PC-9 (cell line): Measurements from ENCODE around the gene TMBIM6. TPM values are rescaled to one million over a fixed set of nuclear protein-coding genes. Genes with fewer than 3 reads are reported as not detected.
A peak's percentile ranks its signal among the peaks of the same experiment; 100 is the strongest.

Experiments used
- BruUV-seq: library from RNA; stranded (reverse); fragments of 400-500 nt; replicated peaks from 2 replicates; lab custom pipeline; 2021; lab: Mats Ljungman, UMichigan
- CTCF ChIA-PET: fragments of 300-600 bp; sonication (Branson Sonifier 250); formaldehyde crosslinking; loops from one replicate; lab custom pipeline; 2022; ENCODE audit warnings: antibody characterized with exemption; lab: Charles Lee
- POLR2A ChIA-PET: fragments of 300-600 bp; sonication (Branson Sonifier 250); formaldehyde crosslinking; loops from one replicate; lab custom pipeline; 2022; ENCODE audit warnings: antibody characterized with exemption; ENCODE audit not compliant: unreplicated experiment; lab: Charles Lee
- DNase-seq, 2 experiments: peaks; one replicate each; pipeline versions ENCODE4 v3.0.0 to v3.0.0-alpha.2; 2015 to 2022; ENCODE audit warnings: mixed read lengths in 1 of 2
- H2AFZ ChIP-seq: fragments of 200-600 bp; sonication (generic); 2 replicates; pipeline ENCODE4 v1.8.1; 2017; ENCODE audit warnings: antibody characterized with exemption
- H3F3A ChIP-seq: fragments of 200-600 bp; sonication (generic); 2 replicates; pipeline ENCODE4 v1.8.1; 2017; ENCODE audit warnings: antibody characterized with exemption, mild to moderate bottlenecking, low read depth; ENCODE audit not compliant: insufficient read depth
- H3K27ac ChIP-seq: fragments of 200-600 bp; sonication (generic); 2 replicates; pipeline ENCODE4 v1.6.1; 2016; ENCODE audit warnings: mixed run types
- H3K27me3 ChIP-seq: fragments of 200-600 bp; sonication (generic); 2 replicates; pipeline ENCODE4 v1.6.1; 2016; ENCODE audit warnings: low read depth, mixed run types; ENCODE audit not compliant: insufficient read depth
- H3K36me3 ChIP-seq: fragments of 200-600 bp; sonication (generic); 2 replicates; pipeline ENCODE4 v1.6.1; 2016; ENCODE audit warnings: low read depth, mixed run types
- H3K4me1 ChIP-seq: fragments of 200-600 bp; sonication (generic); replicated peaks from 2 replicates; pipeline ENCODE4 v1.6.1; 2016; ENCODE audit warnings: mixed run types; ENCODE audit not compliant: insufficient read depth
- H3K4me2 ChIP-seq: fragments of 200-600 bp; sonication (generic); 2 replicates; pipeline ENCODE4 v1.6.1; 2017; ENCODE audit warnings: mixed run types
- H3K4me3 ChIP-seq: fragments of 200-600 bp; sonication (generic); 2 replicates; pipeline ENCODE4 v1.6.1; 2016; ENCODE audit warnings: mixed run types
- H3K79me2 ChIP-seq: fragments of 200-600 bp; sonication (generic); 2 replicates; pipeline ENCODE4 v1.6.1; 2017; ENCODE audit warnings: low read depth, mixed run types
- H3K9me2 ChIP-seq: fragments of 200-600 bp; sonication (generic); 2 replicates; pipeline ENCODE4 v1.8.1; 2017; ENCODE audit warnings: mild to moderate bottlenecking; ENCODE audit not compliant: insufficient read depth
- H3K9me3 ChIP-seq: fragments of 200-600 bp; sonication (generic); 2 replicates; pipeline ENCODE4 v1.8.1; 2016; ENCODE audit warnings: low read depth; ENCODE audit not compliant: insufficient read depth
- H4K20me1 ChIP-seq: fragments of 200-600 bp; sonication (generic); 2 replicates; pipeline ENCODE4 v1.8.1; 2017; ENCODE audit not compliant: insufficient read depth
- EZH2 ChIP-seq: fragments of 200-600 bp; sonication (generic); IDR thresholded peaks from 2 replicates; pipeline ENCODE4 v1.8.0; 2017; ENCODE audit warnings: antibody characterized with exemption, low read depth
- intact Hi-C: fragments of 100-400 bp; cut with micrococcal nuclease; formaldehyde crosslinking; loops from one replicate; pipeline ENCODE4 v1.10.0; 2022; ENCODE audit not compliant: unreplicated experiment
- total RNA-seq: library from RNA; stranded (reverse); gene quantifications from 2 replicates; pipeline ENCODE4 v1.2.3, GENCODE V29; 2021
- TF ChIP-seq, protein P1 (sequence below): fragments of 200-600 bp; sonication (generic); conservative IDR thresholded peaks from 2 replicates; pipeline ENCODE4 v1.6.1; 2017; ENCODE audit warnings: mixed run types, antibody characterized with exemption, mild to moderate bottlenecking, moderate library complexity

Gene TMBIM6
- total RNA-seq, 1 experiment from 2014 or later = 690 TPM

GRCh38 chr12:49741882-49742620 is 694 bp downstream of the TMBIM6 start:
- Histone ChIP-seq H3K4me1 (peaks cover 20% of the 10 kb centered on the region), H3K36me3 (peaks cover 18% of the 10 kb centered on the region), H3K4me3 (peak overlapping the region; percentile 96), H3K79me2 (peaks cover 56% of the 10 kb centered on the region), H3K4me2 (peak overlapping the region; percentile 95), H3F3A (peaks cover 23% of the 10 kb centered on the region; the same call in 1 of the 2 replicates), H3K9me3 (no peaks in the 10 kb centered on the region), H2AFZ (peak overlapping the region; percentile 66), H3K9me2 (no peaks in the 10 kb centered on the region), H3K27ac (peak overlapping the region; percentile 87), H4K20me1 (peaks cover 50% of the 10 kb centered on the region), H3K27me3 (no peaks in the 10 kb centered on the region)
- CTCF ChIA-PET = interaction anchor here (0.6 to 1.1 kb wide), 10 partner anchors 9 to 375 kb away, joined by 3 to 20 read pairs (median 4); partner anchors contain the start of genes COX14 and SPATS2
- intact Hi-C loops = no loop called here
- POLR2A ChIA-PET = interaction anchor here (0.5 to 1.0 kb wide), 13 partner anchors 13 to 776 kb away, joined by 3 to 14 read pairs (median 5); partner anchors contain the start of genes COX14 and NCKAP5L
- peak; percentile 85 to 87 for DNase-seq
- no peak for TF ChIP-seq EZH2
- TF ChIP-seq, protein P1, sequence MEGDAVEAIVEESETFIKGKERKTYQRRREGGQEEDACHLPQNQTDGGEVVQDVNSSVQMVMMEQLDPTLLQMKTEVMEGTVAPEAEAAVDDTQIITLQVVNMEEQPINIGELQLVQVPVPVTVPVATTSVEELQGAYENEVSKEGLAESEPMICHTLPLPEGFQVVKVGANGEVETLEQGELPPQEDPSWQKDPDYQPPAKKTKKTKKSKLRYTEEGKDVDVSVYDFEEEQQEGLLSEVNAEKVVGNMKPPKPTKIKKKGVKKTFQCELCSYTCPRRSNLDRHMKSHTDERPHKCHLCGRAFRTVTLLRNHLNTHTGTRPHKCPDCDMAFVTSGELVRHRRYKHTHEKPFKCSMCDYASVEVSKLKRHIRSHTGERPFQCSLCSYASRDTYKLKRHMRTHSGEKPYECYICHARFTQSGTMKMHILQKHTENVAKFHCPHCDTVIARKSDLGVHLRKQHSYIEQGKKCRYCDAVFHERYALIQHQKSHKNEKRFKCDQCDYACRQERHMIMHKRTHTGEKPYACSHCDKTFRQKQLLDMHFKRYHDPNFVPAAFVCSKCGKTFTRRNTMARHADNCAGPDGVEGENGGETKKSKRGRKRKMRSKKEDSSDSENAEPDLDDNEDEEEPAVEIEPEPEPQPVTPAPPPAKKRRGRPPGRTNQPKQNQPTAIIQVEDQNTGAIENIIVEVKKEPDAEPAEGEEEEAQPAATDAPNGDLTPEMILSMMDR = no peak
- BruUV-seq = TSS peak; percentile 100

- H3K9me3 ChIP-seq = no peaks in the 10 kb centered on the region
- no peak overlapping the region for H3K27ac ChIP-seq
- peak overlapping the region; percentile 95 for H3K4me2 ChIP-seq
- intact Hi-C loops = no loop called here
- TF ChIP-seq, protein P1 = no peak
- no peak for TF ChIP-seq EZH2
- peaks cover 20% of the 10 kb centered on the region for H3K4me1 ChIP-seq
- no TSS peak for BruUV-seq
- H4K20me1 ChIP-seq = peaks cover 69% of the 10 kb centered on the region
- H3K9me2 ChIP-seq = no peaks in the 10 kb centered on the region
- peaks cover 36% of the 10 kb centered on the region; the same call in 1 of the 2 replicates for H3F3A ChIP-seq
- H2AFZ ChIP-seq = no peak overlapping the region
- peaks cover 18% of the 10 kb centered on the region for H3K36me3 ChIP-seq
- CTCF ChIA-PET = no interaction called here
- POLR2A ChIA-PET = no interaction called here
- DNase-seq = no peak
- H3K27me3 ChIP-seq = no peaks in the 10 kb centered on the region
- peaks cover 80% of the 10 kb centered on the region for H3K79me2 ChIP-seq
- H3K4me3 ChIP-seq = peak overlapping the region; percentile 26; the same call in 1 of the 2 replicates
Measured at GRCh38 chr12:49744363-49744885, 3.1 kb downstream of the TMBIM6 start.

GRCh38 chr12:49748306-49748705 is 6.9 kb downstream of the TMBIM6 start:
- H3K27me3 ChIP-seq = no peaks in the 10 kb centered on the region
- no peak overlapping the region for H3K4me3 ChIP-seq
- intact Hi-C loops = no loop called here
- ChIA-PET POLR2A (interaction anchor here (0.7 kb wide), 1 partner anchor 73 kb away, joined by 6 read pairs; no protein-coding TSS in a partner anchor), CTCF (no interaction called here)
- peaks cover 32% of the 10 kb centered on the region; the same call in 1 of the 2 replicates for H3F3A ChIP-seq
- H3K9me2 ChIP-seq = no peaks in the 10 kb centered on the region
- H3K79me2 ChIP-seq = peaks cover 100% of the 10 kb centered on the region
- no TSS peak for BruUV-seq
- TF ChIP-seq, protein P1 = no peak
- no peak for TF ChIP-seq EZH2
- H4K20me1 ChIP-seq = peaks cover 81% of the 10 kb centered on the region
- H3K9me3 ChIP-seq = no peaks in the 10 kb centered on the region
- peaks cover 27% of the 10 kb centered on the region for H3K4me1 ChIP-seq
- DNase-seq = no peak
- no peak overlapping the region for H2AFZ ChIP-seq
- no peak overlapping the region for H3K4me2 ChIP-seq
- peaks cover 36% of the 10 kb centered on the region for H3K36me3 ChIP-seq
- no peak overlapping the region for H3K27ac ChIP-seq
